Stimulated activated CD4-positive, alpha-beta T cell treated with anti-CD3 and anti-CD28 coated beads, Interleukin-2, amount 100 ng/mL, for 4 hours (primary cell): ENCODE measurements around the gene KRTAP7-1.

Source experiments
- DNase-seq: peaks from one replicate; pipeline ENCODE4 v3.0.0-alpha.2; 2020; ENCODE audit warnings: low read depth

KRTAP7-1 gene

GRCh38 chr21:30829659-30830058, at the start of gene KRTAP7-1:
Gene KRTAP7-1, minus strand, starts transcription at chr21:30829759. Its CDS starts 61 bp downstream, at chr21:30829698.
- DNase-seq: no peak

- DNase-seq: no peak
Observed at GRCh38 chr21:30874526-30874925, 45.0 kb upstream of the KRTAP7-1 start.

GRCh38 chr21:30847627-30848500, 18.3 kb upstream of the KRTAP7-1 start:
- DNase-seq: no peak

GRCh38 chr21:30842990-30843389, 13.4 kb upstream of the KRTAP7-1 start:
- DNase-seq: no peak

GRCh38 chr21:30839304-30839703, 9.7 kb upstream of the KRTAP7-1 start:
- DNase-seq: no peak

GRCh38 chr21:30838536-30838935, 9.0 kb upstream of the KRTAP7-1 start:
- no peak for DNase-seq

GRCh38 chr21:30831194-30831765, 1.7 kb upstream of the KRTAP7-1 start:
- no peak for DNase-seq

GRCh38 chr21:30818837-30819610, 10.5 kb downstream of the KRTAP7-1 start:
- no peak for DNase-seq

GRCh38 chr21:30813174-30813573, 16.4 kb downstream of the KRTAP7-1 start, which contains the start of gene KRTAP8-1:
Gene KRTAP8-1, minus strand, starts transcription at chr21:30813274. Its CDS starts 54 bp downstream, at chr21:30813220.
- DNase-seq: no peak

GRCh38 chr21:30800605-30801004, 29.0 kb downstream of the KRTAP7-1 start:
- DNase-seq: no peak

GRCh38 chr21:30793581-30794314, 35.8 kb downstream of the KRTAP7-1 start:
- DNase-seq: no peak

GRCh38 chr21:30779249-30779648, 50.3 kb downstream of the KRTAP7-1 start:
- no peak for DNase-seq
